ENCODE results near the gene SH2D3C.

The SH2D3C gene

GRCh38 chr9:127714951-127715469 is 63.5 kb downstream of the SH2D3C start:
- no peak for DNase-seq

GRCh38 chr9:127714020-127714750 is 64.3 kb downstream of the SH2D3C start:
- DNase-seq, result no peak

GRCh38 chr9:127712867-127713266 is 65.6 kb downstream of the SH2D3C start:
- DNase-seq, result no peak

- DNase-seq, result no peak
These were observed 66.1 kb downstream of the SH2D3C start for GRCh38 chr9:127712371-127712770.

- no peak for DNase-seq
These were observed 66.6 kb downstream of the SH2D3C start for GRCh38 chr9:127711831-127712274.

- no peak for DNase-seq
These were observed 67.2 kb downstream of the SH2D3C start for GRCh38 chr9:127711226-127711701.

GRCh38 chr9:127710204-127710783 is 68.2 kb downstream of the SH2D3C start:
- no peak for DNase-seq

GRCh38 chr9:127708952-127709587 is 69.4 kb downstream of the SH2D3C start:
- DNase-seq, result no peak

- DNase-seq, result peak; percentile 47
These were observed 70.7 kb downstream of the SH2D3C start for GRCh38 chr9:127707766-127708165.

- DNase-seq, result no peak
These were observed 71.6 kb downstream of the SH2D3C start, which contains the start of gene CFAP157 for GRCh38 chr9:127706836-127707241. Gene CFAP157, plus strand, starts transcription at chr9:127706988. Its CDS starts 44 bp downstream, at chr9:127707032.

- no peak for DNase-seq
These were observed 72.7 kb downstream of the SH2D3C start for GRCh38 chr9:127705577-127706379.

- DNase-seq, result no peak
These were observed 75.0 kb downstream of the SH2D3C start for GRCh38 chr9:127703289-127703946.

GRCh38 chr9:127700594-127701255 is 77.7 kb downstream of the SH2D3C start:
- no peak for DNase-seq

GRCh38 chr9:127700140-127700539 is 78.3 kb downstream of the SH2D3C start:
- no peak for DNase-seq

- DNase-seq, result peak; percentile 87
These were observed 79.3 kb downstream of the SH2D3C start for GRCh38 chr9:127698985-127699670.

- no peak for DNase-seq
These were observed 80.1 kb downstream of the SH2D3C start for GRCh38 chr9:127698386-127698785.

- no peak for DNase-seq
These were observed 80.9 kb downstream of the SH2D3C start for GRCh38 chr9:127697575-127697974.

- DNase-seq, result no peak
These were observed 83.4 kb downstream of the SH2D3C start for GRCh38 chr9:127694890-127695720.

GRCh38 chr9:127693697-127694096 is 84.8 kb downstream of the SH2D3C start:
- DNase-seq, result no peak

GRCh38 chr9:127693143-127693542 is 85.3 kb downstream of the SH2D3C start:
- DNase-seq, result no peak
